Astrocyte of the spinal cord (primary cell): ENCODE results near the gene SPEF2.

ENCODE experiments used
- DNase-seq: peaks from one replicate; pipeline ENCODE4 v3.0.0; 2011; ENCODE audit warnings: low read depth, low spot score
- H3K4me3 ChIP-seq: 2 replicates; pipeline ENCODE4 v1.5.1; 2011; ENCODE audit warnings: low read depth, mild to moderate bottlenecking, low read length, moderate library complexity
- in situ Hi-C: cut with HindIII; loops from 2 replicates; pipeline ENCODE4 v1.10.0; 2017; ENCODE audit warnings: low sequenced_read_pairs
- TF ChIP-seq, protein P1 (sequence below): IDR thresholded peaks from 2 replicates; pipeline ENCODE4 v1.5.1; 2012; ENCODE audit warnings: low read depth, mild to moderate bottlenecking, low read length, inconsistent platforms

Gene SPEF2

GRCh38 chr5:35675392-35675791, 57.7 kb downstream of the SPEF2 start:
- DNase-seq = no peak
- H3K4me3 ChIP-seq = no peak overlapping the region
- in situ Hi-C loops = no loop called here
- TF ChIP-seq, protein P1, sequence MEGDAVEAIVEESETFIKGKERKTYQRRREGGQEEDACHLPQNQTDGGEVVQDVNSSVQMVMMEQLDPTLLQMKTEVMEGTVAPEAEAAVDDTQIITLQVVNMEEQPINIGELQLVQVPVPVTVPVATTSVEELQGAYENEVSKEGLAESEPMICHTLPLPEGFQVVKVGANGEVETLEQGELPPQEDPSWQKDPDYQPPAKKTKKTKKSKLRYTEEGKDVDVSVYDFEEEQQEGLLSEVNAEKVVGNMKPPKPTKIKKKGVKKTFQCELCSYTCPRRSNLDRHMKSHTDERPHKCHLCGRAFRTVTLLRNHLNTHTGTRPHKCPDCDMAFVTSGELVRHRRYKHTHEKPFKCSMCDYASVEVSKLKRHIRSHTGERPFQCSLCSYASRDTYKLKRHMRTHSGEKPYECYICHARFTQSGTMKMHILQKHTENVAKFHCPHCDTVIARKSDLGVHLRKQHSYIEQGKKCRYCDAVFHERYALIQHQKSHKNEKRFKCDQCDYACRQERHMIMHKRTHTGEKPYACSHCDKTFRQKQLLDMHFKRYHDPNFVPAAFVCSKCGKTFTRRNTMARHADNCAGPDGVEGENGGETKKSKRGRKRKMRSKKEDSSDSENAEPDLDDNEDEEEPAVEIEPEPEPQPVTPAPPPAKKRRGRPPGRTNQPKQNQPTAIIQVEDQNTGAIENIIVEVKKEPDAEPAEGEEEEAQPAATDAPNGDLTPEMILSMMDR = no peak

GRCh38 chr5:35677878-35678277, 60.2 kb downstream of the SPEF2 start:
- H3K4me3 ChIP-seq = no peak overlapping the region
- TF ChIP-seq, protein P1 = no peak
- no peak for DNase-seq
- in situ Hi-C loops = no loop called here

DNA sequence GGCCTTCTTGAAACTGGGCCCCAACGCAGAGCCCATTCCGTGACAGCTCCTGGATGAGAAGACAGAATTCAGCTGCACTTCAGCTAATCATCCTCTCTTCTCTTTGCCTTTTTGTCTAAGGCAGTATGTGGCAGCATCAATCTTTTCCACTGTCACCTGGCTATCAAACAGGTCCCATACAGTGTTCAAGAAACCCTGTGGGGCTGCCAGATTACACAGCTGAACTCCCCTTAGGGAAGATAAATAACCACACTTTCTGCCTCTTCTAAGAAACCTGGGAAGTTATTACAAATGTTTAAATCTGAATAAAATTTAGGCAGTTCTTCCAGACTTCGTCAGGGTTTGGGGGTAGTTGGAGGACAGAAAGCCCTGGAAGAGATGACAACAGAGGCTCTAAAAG, 61.0 kb downstream of the SPEF2 start:
- TF ChIP-seq, protein P1 = no peak
- no peak overlapping the region for H3K4me3 ChIP-seq
- in situ Hi-C loops = no loop called here
- DNase-seq = no peak

DNA sequence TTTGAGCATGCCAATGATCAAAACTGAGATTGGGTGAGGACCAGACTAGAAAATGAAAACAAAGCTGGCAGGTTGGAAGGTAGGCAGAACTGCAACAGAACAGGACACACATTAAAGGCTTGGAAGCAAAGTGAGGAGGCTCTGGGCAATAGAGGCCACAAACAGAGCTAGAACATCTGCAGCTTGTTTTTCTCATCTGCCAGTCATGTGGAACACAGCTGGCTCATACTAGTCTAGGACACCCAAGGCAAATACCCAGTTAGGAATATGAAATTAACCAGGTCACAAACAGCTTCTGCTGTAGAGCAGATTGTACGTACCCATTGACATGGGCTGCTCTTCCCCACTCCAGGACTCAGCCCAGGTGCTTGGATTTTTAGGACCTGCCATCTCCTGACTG, 61.7 kb downstream of the SPEF2 start:
- in situ Hi-C loops = no loop called here
- TF ChIP-seq, protein P1 = no peak
- no peak overlapping the region for H3K4me3 ChIP-seq
- DNase-seq = no peak

GRCh38 chr5:35681911-35682310, 64.2 kb downstream of the SPEF2 start:
- DNase-seq = no peak
- H3K4me3 ChIP-seq = no peak overlapping the region
- in situ Hi-C loops = no loop called here
- TF ChIP-seq, protein P1 = no peak

DNA sequence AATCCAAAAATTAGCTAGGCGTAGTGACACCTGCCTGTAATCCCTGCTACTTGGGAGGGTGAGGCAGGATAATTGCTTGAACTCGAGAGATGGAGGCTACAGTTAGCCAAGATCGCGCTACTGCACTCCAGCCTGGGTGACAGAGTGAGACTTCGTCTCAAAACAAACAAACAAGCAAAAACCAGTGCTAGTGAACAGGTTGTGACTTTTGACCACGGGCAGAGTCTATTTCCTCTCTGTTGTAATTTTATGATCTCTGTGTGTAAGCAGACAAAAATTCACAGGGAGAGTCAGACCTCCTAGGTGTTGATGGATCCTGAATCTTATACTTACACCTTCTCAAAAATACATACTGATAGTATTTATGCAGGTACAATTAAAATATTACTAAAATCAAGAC, 65.8 kb downstream of the SPEF2 start:
- TF ChIP-seq, protein P1 = no peak
- no peak for DNase-seq
- H3K4me3 ChIP-seq = no peak overlapping the region
- in situ Hi-C loops = no loop called here

GRCh38 chr5:35685161-35685560, 67.5 kb downstream of the SPEF2 start:
- TF ChIP-seq, protein P1 = no peak
- no peak overlapping the region for H3K4me3 ChIP-seq
- no peak for DNase-seq
- in situ Hi-C loops = no loop called here
